ENCODE data around the gene SYNE1.

SYNE1 gene

GRCh38 chr6:152218887-152219286 is 418.3 kb downstream of the SYNE1 start:
- H3K9me2 ChIP-seq (replicated peaks; ENCODE audit: insufficient read depth, low read length) = no peaks in the 10 kb centered on the region
- H3K36me3 ChIP-seq (ENCODE audit: low read length) = peaks cover 63% of the 10 kb centered on the region
- no peaks in the 10 kb centered on the region for H3F3A ChIP-seq (ENCODE audit: insufficient read depth)

DNA sequence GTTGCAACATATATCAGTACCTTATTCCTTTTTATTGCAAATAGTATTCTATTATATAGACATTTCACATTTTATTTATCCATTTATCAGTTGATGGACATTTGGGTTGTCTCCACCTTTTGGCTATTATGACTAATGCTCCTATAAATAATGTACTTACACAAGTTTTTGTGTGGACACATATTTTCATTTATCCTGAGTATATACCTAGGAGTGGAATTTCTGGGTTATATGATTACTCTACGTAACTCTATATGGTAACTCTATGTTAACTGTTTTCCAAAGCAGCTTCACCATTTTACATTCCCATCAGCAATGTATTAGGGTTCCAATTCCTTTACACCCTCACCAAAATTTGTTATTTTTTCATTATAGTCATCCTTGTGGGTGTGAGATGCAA is 424.7 kb downstream of the SYNE1 start:
- H3F3A ChIP-seq (ENCODE audit: insufficient read depth) = no peaks in the 10 kb centered on the region
- peaks cover 62% of the 10 kb centered on the region; the same call in 1 of the 2 replicates for H3K36me3 ChIP-seq (ENCODE audit: low read length)
- no peak overlapping the region for H3K4me3 ChIP-seq (ENCODE audit: insufficient read depth, low read length, poor library complexity, severe bottlenecking)
- H3K27me3 ChIP-seq (ENCODE audit: low read length) = no peaks in the 10 kb centered on the region
- H3K27ac ChIP-seq (ENCODE audit: low read depth, low read length) = no peak overlapping the region
- H4K20me1 ChIP-seq (ENCODE audit: low read depth, low read length) = no peaks in the 10 kb centered on the region
- no peak overlapping the region for H3K4me2 ChIP-seq (ENCODE audit: low read depth, low read length, poor library complexity, severe bottlenecking)
- no peaks in the 10 kb centered on the region for H3K79me2 ChIP-seq (ENCODE audit: insufficient read depth, low read length)
- H3K9ac ChIP-seq (ENCODE audit: low read length) = no peak overlapping the region
- H3K9me2 ChIP-seq (replicated peaks; ENCODE audit: insufficient read depth, low read length) = no peaks in the 10 kb centered on the region
- no peak overlapping the region for H2AFZ ChIP-seq (ENCODE audit: low read depth, low read length, severe bottlenecking)
- TF ChIP-seq EZH2phosphoT487 (conservative IDR thresholded peaks at IDR 0.05; ENCODE audit: low read length) = no peak
- no peak for TF ChIP-seq CTCF (IDR thresholded peaks at IDR 0.05; ENCODE audit: insufficient read depth, low read length, poor library complexity, severe bottlenecking)
- H3K9me3 ChIP-seq (ENCODE audit: insufficient read depth, low read length) = no peaks in the 10 kb centered on the region

More at GRCh38 chr6:152218887-152219286, 418.3 kb downstream of the SYNE1 start:
- H3K27me3 ChIP-seq (ENCODE audit: low read length) = no peaks in the 10 kb centered on the region
- H3K9ac ChIP-seq (ENCODE audit: low read length) = no peak overlapping the region
- H3K4me3 ChIP-seq (ENCODE audit: insufficient read depth, low read length, poor library complexity, severe bottlenecking) = no peak overlapping the region
- no peaks in the 10 kb centered on the region for H4K20me1 ChIP-seq (ENCODE audit: low read depth, low read length)
- no peaks in the 10 kb centered on the region for H3K79me2 ChIP-seq (ENCODE audit: insufficient read depth, low read length)
- TF ChIP-seq EZH2phosphoT487 (conservative IDR thresholded peaks at IDR 0.05; ENCODE audit: low read length) = no peak
- TF ChIP-seq CTCF (IDR thresholded peaks at IDR 0.05; ENCODE audit: insufficient read depth, low read length, poor library complexity, severe bottlenecking) = no peak
- H3K27ac ChIP-seq (ENCODE audit: low read depth, low read length) = no peak overlapping the region
- H2AFZ ChIP-seq (ENCODE audit: low read depth, low read length, severe bottlenecking) = no peak overlapping the region
- H3K4me2 ChIP-seq (ENCODE audit: low read depth, low read length, poor library complexity, severe bottlenecking) = no peak overlapping the region
- H3K9me3 ChIP-seq (ENCODE audit: insufficient read depth, low read length) = peaks cover 4% of the 10 kb centered on the region; the same call in 1 of the 2 replicates

DNA sequence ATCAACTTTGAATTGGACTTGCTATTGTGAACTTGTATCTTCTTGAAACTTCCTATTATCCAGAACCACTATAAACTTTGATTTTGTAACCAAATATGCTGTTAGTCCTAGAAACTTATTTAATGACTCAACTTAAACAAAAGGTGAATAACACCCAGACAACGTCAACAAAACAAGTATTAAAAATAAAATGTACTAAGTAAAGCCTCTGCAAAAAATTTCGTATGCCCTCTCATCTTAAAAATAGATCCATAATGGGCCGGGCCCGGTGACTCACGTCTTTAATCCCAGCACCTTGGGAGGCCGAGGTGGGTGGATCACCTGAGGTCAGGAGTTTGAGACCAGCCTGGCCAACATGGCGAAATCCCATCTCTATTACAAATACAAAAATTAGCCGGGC is 428.0 kb downstream of the SYNE1 start:
- Histone ChIP-seq H3K27ac (ENCODE audit: low read depth, low read length) (no peak overlapping the region), H3K9me2 (replicated peaks; ENCODE audit: insufficient read depth, low read length) (no peaks in the 10 kb centered on the region), H3F3A (ENCODE audit: insufficient read depth) (no peaks in the 10 kb centered on the region), H3K79me2 (ENCODE audit: insufficient read depth, low read length) (no peaks in the 10 kb centered on the region), H4K20me1 (ENCODE audit: low read depth, low read length) (no peaks in the 10 kb centered on the region), H3K36me3 (ENCODE audit: low read length) (peaks cover 74% of the 10 kb centered on the region), H3K4me3 (ENCODE audit: insufficient read depth, low read length, poor library complexity, severe bottlenecking) (no peak overlapping the region), H3K4me2 (ENCODE audit: low read depth, low read length, poor library complexity, severe bottlenecking) (no peak overlapping the region), H3K27me3 (ENCODE audit: low read length) (no peaks in the 10 kb centered on the region), H3K9me3 (ENCODE audit: insufficient read depth, low read length) (no peaks in the 10 kb centered on the region), H2AFZ (ENCODE audit: low read depth, low read length, severe bottlenecking) (no peak overlapping the region), H3K9ac (ENCODE audit: low read length) (no peak overlapping the region)
- TF ChIP-seq CTCF (IDR thresholded peaks at IDR 0.05; ENCODE audit: insufficient read depth, low read length, poor library complexity, severe bottlenecking) = no peak
- no peak for TF ChIP-seq EZH2phosphoT487 (conservative IDR thresholded peaks at IDR 0.05; ENCODE audit: low read length)

Data from SU-DHL-6 (cell line).